Measurements from ENCODE around the gene CLEC16A. TPM values are rescaled to one million over a fixed set of nuclear protein-coding genes. Genes with fewer than 3 reads are reported as not detected.

The CLEC16A gene
- total and polyA plus RNA-seq, 5 donors from 2014 or later = 11.8 to 38.9 (median 12.3) TPM

- DNase-seq (peak in 1 of 3 donors; percentile 75), ATAC-seq (ENCODE audit: low read depth in 2 of 2) (peak; percentile 66 to 72)
- Mint-ChIP-seq H3K4me1 (peaks cover 14 to 30% (median 25%) of the 10 kb centered on the region in 4 donors), H3K27ac (peak overlapping the region; percentile 77 to 89 (median 79)), H3K4me3 (peak overlapping the region in 3 of 4 donors; percentile 2 to 75 (median 59)), H3K36me3 (peaks cover 10% of the 10 kb centered on the region), H3K9me3 (peaks cover 0 to 3% (median 0%) of the 10 kb centered on the region in 7 donors), H3K27me3 (no peaks in the 10 kb centered on the region)
- peak overlapping the region; percentile 41 for H3K4me3 ChIP-seq (ENCODE audit: low read depth, low read length)
- peaks cover 0 to 9% of the 10 kb centered on the region in 2 experiments for H3K9me3 ChIP-seq (ENCODE audit: control insufficient read depth in 2 of 2, low read length in 2 of 2)
- no peaks in the 10 kb centered on the region for H3K27me3 ChIP-seq (ENCODE audit: control insufficient read depth, insufficient read depth, low read length)
- H3K36me3 ChIP-seq (ENCODE audit: control insufficient read depth, insufficient read depth, low read length) = no peaks in the 10 kb centered on the region
- no peak overlapping the region for H3K27ac ChIP-seq (ENCODE audit: insufficient read depth, low read length, poor library complexity, severe bottlenecking)
- H3K4me1 ChIP-seq (ENCODE audit: control insufficient read depth, insufficient read depth, low read length, poor library complexity, severe bottlenecking) = peaks cover 22% of the 10 kb centered on the region
These were observed 170.2 kb downstream of the CLEC16A start for GRCh38 chr16:11114366-11115164.

- ATAC-seq (ENCODE audit: low read depth in 2 of 2) (no peak), DNase-seq (no peak)
- Mint-ChIP-seq H3K4me3 (no peak overlapping the region), H3K9me3 (no peaks in the 10 kb centered on the region), H3K27me3 (no peaks in the 10 kb centered on the region), H3K36me3 (peaks cover 24% of the 10 kb centered on the region), H3K27ac (peak overlapping the region; percentile 21 to 42 (median 28)), H3K4me1 (peaks cover 14 to 27% (median 24%) of the 10 kb centered on the region in 4 donors)
- Histone ChIP-seq H3K27ac (ENCODE audit: insufficient read depth, low read length, poor library complexity, severe bottlenecking) (no peak overlapping the region), H3K9me3 (ENCODE audit: control insufficient read depth in 2 of 2, low read length in 2 of 2) (no peaks in the 10 kb centered on the region), H3K36me3 (ENCODE audit: control insufficient read depth, insufficient read depth, low read length) (peaks cover 12% of the 10 kb centered on the region), H3K4me3 (ENCODE audit: low read depth, low read length) (no peak overlapping the region), H3K27me3 (ENCODE audit: control insufficient read depth, insufficient read depth, low read length) (no peaks in the 10 kb centered on the region), H3K4me1 (ENCODE audit: control insufficient read depth, insufficient read depth, low read length, poor library complexity, severe bottlenecking) (peaks cover 22% of the 10 kb centered on the region)
These were observed 173.3 kb downstream of the CLEC16A start for GRCh38 chr16:11117576-11118211.

GRCh38 chr16:11118479-11118878 is 174.1 kb downstream of the CLEC16A start:
- Histone ChIP-seq H3K27me3 (ENCODE audit: control insufficient read depth, insufficient read depth, low read length) (no peaks in the 10 kb centered on the region), H3K27ac (ENCODE audit: insufficient read depth, low read length, poor library complexity, severe bottlenecking) (no peak overlapping the region), H3K36me3 (ENCODE audit: control insufficient read depth, insufficient read depth, low read length) (peaks cover 17% of the 10 kb centered on the region), H3K4me3 (ENCODE audit: low read depth, low read length) (no peak overlapping the region), H3K9me3 (ENCODE audit: control insufficient read depth in 2 of 2, low read length in 2 of 2) (no peaks in the 10 kb centered on the region), H3K4me1 (ENCODE audit: control insufficient read depth, insufficient read depth, low read length, poor library complexity, severe bottlenecking) (peaks cover 15% of the 10 kb centered on the region)
- peak overlapping the region in 2 of 3 donors; percentile 28 to 84 for H3K27ac Mint-ChIP-seq
- no peak overlapping the region for H3K4me3 Mint-ChIP-seq
- DNase-seq (no peak), ATAC-seq (ENCODE audit: low read depth in 2 of 2) (no peak)
- H3K36me3 Mint-ChIP-seq = peaks cover 30% of the 10 kb centered on the region
- H3K27me3 Mint-ChIP-seq = no peaks in the 10 kb centered on the region
- no peaks in the 10 kb centered on the region for H3K9me3 Mint-ChIP-seq
- H3K4me1 Mint-ChIP-seq = peaks cover 14 to 21% (median 19%) of the 10 kb centered on the region in 4 donors

GRCh38 chr16:11121083-11121608 is 176.8 kb downstream of the CLEC16A start:
- peaks cover 39% of the 10 kb centered on the region for H3K36me3 ChIP-seq (ENCODE audit: control insufficient read depth, insufficient read depth, low read length)
- H3K27me3 Mint-ChIP-seq = no peaks in the 10 kb centered on the region
- DNase-seq (no peak), ATAC-seq (ENCODE audit: low read depth in 2 of 2) (no peak)
- no peaks in the 10 kb centered on the region for H3K27me3 ChIP-seq (ENCODE audit: control insufficient read depth, insufficient read depth, low read length)
- no peaks in the 10 kb centered on the region for H3K9me3 Mint-ChIP-seq
- H3K4me1 Mint-ChIP-seq = peaks cover 0 to 5% (median 0%) of the 10 kb centered on the region in 4 donors
- no peak overlapping the region for H3K27ac Mint-ChIP-seq
- no peaks in the 10 kb centered on the region for H3K9me3 ChIP-seq (ENCODE audit: control insufficient read depth in 2 of 2, low read length in 2 of 2)
- no peak overlapping the region for H3K4me3 ChIP-seq (ENCODE audit: low read depth, low read length)
- no peak overlapping the region for H3K4me3 Mint-ChIP-seq
- peaks cover 47% of the 10 kb centered on the region for H3K36me3 Mint-ChIP-seq
- H3K4me1 ChIP-seq (ENCODE audit: control insufficient read depth, insufficient read depth, low read length, poor library complexity, severe bottlenecking) = no peaks in the 10 kb centered on the region
- no peak overlapping the region for H3K27ac ChIP-seq (ENCODE audit: insufficient read depth, low read length, poor library complexity, severe bottlenecking)

- Mint-ChIP-seq H3K36me3 (peaks cover 55% of the 10 kb centered on the region), H3K9me3 (no peaks in the 10 kb centered on the region), H3K27me3 (no peaks in the 10 kb centered on the region), H3K4me3 (no peak overlapping the region), H3K27ac (peak overlapping the region in 1 of 3 donors; percentile 61), H3K4me1 (peaks cover 0 to 5% (median 2%) of the 10 kb centered on the region in 4 donors)
- peaks cover 47% of the 10 kb centered on the region for H3K36me3 ChIP-seq (ENCODE audit: control insufficient read depth, insufficient read depth, low read length)
- H3K9me3 ChIP-seq (ENCODE audit: control insufficient read depth in 2 of 2, low read length in 2 of 2) = no peaks in the 10 kb centered on the region
- DNase-seq (no peak), ATAC-seq (ENCODE audit: low read depth in 2 of 2) (no peak)
- H3K4me1 ChIP-seq (ENCODE audit: control insufficient read depth, insufficient read depth, low read length, poor library complexity, severe bottlenecking) = no peaks in the 10 kb centered on the region
- H3K27ac ChIP-seq (ENCODE audit: insufficient read depth, low read length, poor library complexity, severe bottlenecking) = no peak overlapping the region
- H3K27me3 ChIP-seq (ENCODE audit: control insufficient read depth, insufficient read depth, low read length) = no peaks in the 10 kb centered on the region
- H3K4me3 ChIP-seq (ENCODE audit: low read depth, low read length) = no peak overlapping the region
These were observed 177.7 kb downstream of the CLEC16A start for GRCh38 chr16:11121914-11122692.

GRCh38 chr16:11123666-11124065 is 179.3 kb downstream of the CLEC16A start:
- H3K27me3 Mint-ChIP-seq = no peaks in the 10 kb centered on the region
- Histone ChIP-seq H3K27me3 (ENCODE audit: control insufficient read depth, insufficient read depth, low read length) (no peaks in the 10 kb centered on the region), H3K36me3 (ENCODE audit: control insufficient read depth, insufficient read depth, low read length) (peaks cover 52% of the 10 kb centered on the region), H3K4me1 (ENCODE audit: control insufficient read depth, insufficient read depth, low read length, poor library complexity, severe bottlenecking) (peaks cover under 1% of the 10 kb centered on the region), H3K27ac (ENCODE audit: insufficient read depth, low read length, poor library complexity, severe bottlenecking) (no peak overlapping the region), H3K9me3 (ENCODE audit: control insufficient read depth in 2 of 2, low read length in 2 of 2) (no peaks in the 10 kb centered on the region), H3K4me3 (ENCODE audit: low read depth, low read length) (no peak overlapping the region)
- no peak for ATAC-seq (ENCODE audit: low read depth in 2 of 2)
- H3K9me3 Mint-ChIP-seq = no peaks in the 10 kb centered on the region
- H3K4me1 Mint-ChIP-seq = peaks cover 0 to 6% (median 4%) of the 10 kb centered on the region in 4 donors
- no peak for DNase-seq
- no peak overlapping the region for H3K4me3 Mint-ChIP-seq
- peaks cover 65% of the 10 kb centered on the region for H3K36me3 Mint-ChIP-seq
- H3K27ac Mint-ChIP-seq = peak overlapping the region in 1 of 3 donors; percentile 74

- H3K36me3 ChIP-seq (ENCODE audit: control insufficient read depth, insufficient read depth, low read length) = peaks cover 51% of the 10 kb centered on the region
- no peak for ATAC-seq (ENCODE audit: low read depth in 2 of 2)
- peaks cover 0 to 15% (median 6%) of the 10 kb centered on the region in 4 donors for H3K4me1 Mint-ChIP-seq
These were observed 181.6 kb downstream of the CLEC16A start for GRCh38 chr16:11125936-11126335.

More at GRCh38 chr16:11125936-11126335, 181.6 kb downstream of the CLEC16A start:
- no peak for DNase-seq
- Histone ChIP-seq H3K27me3 (ENCODE audit: control insufficient read depth, insufficient read depth, low read length) (no peaks in the 10 kb centered on the region), H3K4me3 (ENCODE audit: low read depth, low read length) (no peak overlapping the region), H3K9me3 (ENCODE audit: control insufficient read depth in 2 of 2, low read length in 2 of 2) (no peaks in the 10 kb centered on the region), H3K27ac (ENCODE audit: insufficient read depth, low read length, poor library complexity, severe bottlenecking) (no peak overlapping the region), H3K4me1 (ENCODE audit: control insufficient read depth, insufficient read depth, low read length, poor library complexity, severe bottlenecking) (peaks cover 5% of the 10 kb centered on the region)
- H3K4me3 Mint-ChIP-seq = no peak overlapping the region
- H3K9me3 Mint-ChIP-seq = no peaks in the 10 kb centered on the region
- H3K27ac Mint-ChIP-seq = peak overlapping the region in 1 of 3 donors; percentile 82
- H3K27me3 Mint-ChIP-seq = no peaks in the 10 kb centered on the region
- H3K36me3 Mint-ChIP-seq = peaks cover 61% of the 10 kb centered on the region
